NOMO-1 treated with DMSO at 0.1 percent for 48 hours (cell line): ENCODE results near the gene TAS2R40.

ENCODE experiments used
- DNase-seq: peaks from one replicate; lab custom pipeline; 2025; ENCODE audit not compliant: unreplicated experiment; lab: John Stamatoyannopoulos, UW

Gene TAS2R40

GRCh38 chr7:143223784-143224183 lies 1.9 kb downstream of the TAS2R40 start:
- no peak for DNase-seq

- DNase-seq, result no peak
These were observed 3.2 kb downstream of the TAS2R40 start for GRCh38 chr7:143225047-143225446.

- no peak for DNase-seq
These were observed 6.0 kb downstream of the TAS2R40 start for GRCh38 chr7:143227806-143228205.

DNA sequence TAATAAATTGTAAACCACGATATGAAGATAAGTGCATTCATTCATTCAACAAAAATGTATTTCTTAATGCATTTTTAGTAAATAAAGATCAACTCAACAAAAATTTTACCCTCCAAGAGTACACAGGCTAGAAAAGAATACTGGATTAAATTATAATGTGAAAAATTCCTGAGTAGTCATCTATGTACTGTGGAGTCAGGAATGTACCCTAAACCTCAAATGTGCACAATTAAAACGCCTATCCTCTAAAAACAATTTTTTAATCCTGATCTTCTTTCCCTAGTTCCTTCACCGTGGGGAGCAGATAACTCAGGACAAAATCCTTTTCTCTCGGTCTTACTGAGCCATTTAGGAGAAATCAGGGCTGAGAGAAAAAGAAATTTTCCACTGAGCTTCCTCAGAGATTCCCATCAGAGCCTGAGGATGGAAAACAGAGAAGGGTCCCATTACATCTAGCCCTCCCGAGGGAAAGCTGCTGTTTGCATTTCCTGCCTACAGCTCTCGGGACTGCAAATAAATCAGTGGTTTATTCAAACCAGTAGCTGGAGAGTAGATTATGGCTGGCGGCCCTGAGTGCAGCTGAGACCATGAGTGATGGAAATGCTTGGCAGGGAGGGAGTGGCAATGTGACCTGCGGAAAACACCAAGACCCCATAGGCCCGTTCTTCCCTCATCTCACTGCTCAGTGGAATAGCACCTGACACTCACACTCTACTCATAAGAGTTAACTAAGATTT lies 7.4 kb downstream of the TAS2R40 start:
- no peak for DNase-seq

- DNase-seq, result no peak
These were observed 9.0 kb downstream of the TAS2R40 start for GRCh38 chr7:143230602-143231457.

DNA sequence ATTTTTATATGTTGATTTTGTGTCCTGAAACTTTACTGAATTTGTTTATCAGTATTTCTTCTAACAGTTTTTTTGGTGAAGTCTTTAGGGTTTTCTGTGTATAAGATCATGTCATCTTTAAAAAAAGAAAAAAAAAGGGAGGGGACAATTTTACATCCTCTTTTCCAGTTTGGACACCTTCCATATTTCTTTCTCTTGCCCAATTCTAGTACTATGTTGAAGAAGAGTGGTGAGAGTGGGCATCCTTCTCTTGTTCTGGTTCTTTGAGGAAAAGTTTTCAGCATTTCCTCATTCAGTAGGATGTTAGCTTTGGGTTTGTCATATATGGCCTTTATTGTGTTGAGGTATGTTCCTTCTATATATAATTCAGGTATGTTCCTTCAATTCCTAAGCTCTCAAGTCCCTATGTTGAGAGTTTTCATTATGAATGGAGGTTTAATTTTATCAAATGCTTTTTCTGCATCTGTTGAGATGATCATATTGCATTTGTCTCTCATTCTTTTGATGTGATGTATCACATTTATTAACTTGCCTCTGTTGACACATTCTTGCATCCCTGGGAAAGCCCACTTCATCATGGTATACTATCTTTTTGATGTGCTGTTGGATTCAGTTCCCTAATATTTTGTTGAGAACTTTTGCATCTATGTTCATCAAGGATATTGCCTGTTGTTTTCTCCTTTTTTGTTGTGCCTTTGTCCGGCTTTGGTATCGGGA lies 12.1 kb downstream of the TAS2R40 start:
- no peak for DNase-seq

GRCh38 chr7:143234533-143234875 lies 12.7 kb downstream of the TAS2R40 start:
- no peak for DNase-seq

GRCh38 chr7:143235561-143235960 lies 13.7 kb downstream of the TAS2R40 start:
- no peak for DNase-seq

GRCh38 chr7:143236408-143236990 lies 14.7 kb downstream of the TAS2R40 start:
- DNase-seq, result no peak

DNA sequence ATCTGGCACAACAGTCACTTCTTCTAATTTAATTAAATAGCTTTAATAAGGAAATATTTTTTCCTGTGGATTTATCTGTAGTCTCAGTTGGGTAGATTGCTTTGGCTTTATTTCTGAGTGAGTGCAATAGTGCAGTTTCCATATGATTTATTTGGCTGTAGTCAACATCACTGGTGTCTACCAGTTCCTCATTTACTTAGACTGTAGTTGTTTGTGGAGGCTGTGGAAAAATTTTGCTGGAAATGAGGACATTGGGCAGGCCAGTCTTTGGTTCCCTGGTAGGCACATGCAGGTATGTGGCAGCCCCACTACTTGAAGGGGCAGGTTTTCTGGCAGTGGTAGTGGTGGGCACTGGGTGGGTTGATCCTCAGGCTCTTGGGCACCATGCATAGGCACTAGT lies 15.5 kb downstream of the TAS2R40 start:
- DNase-seq, result peak; percentile 18

- DNase-seq, result no peak
These were observed 16.6 kb downstream of the TAS2R40 start for GRCh38 chr7:143238289-143238980.

DNA sequence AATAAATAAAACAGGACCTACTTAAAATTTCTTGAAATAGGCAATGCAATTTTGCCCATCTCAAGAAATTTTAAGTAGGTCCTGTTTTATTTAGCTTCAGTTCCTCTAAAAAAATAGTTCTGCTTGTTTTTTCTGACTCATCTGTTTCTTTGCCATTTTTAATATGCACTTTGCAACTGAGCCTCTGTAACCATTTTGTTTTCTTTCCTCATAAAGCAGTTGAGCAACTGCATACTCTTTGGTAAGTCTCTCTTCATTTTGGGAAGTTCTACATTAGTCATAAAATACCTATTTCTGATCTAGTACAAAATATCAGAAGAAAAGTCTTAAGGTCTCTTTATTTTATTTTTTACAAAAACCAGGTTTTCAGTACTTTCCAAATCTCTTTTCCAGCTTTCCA lies 18.0 kb downstream of the TAS2R40 start:
- peak; percentile 82 for DNase-seq

DNA sequence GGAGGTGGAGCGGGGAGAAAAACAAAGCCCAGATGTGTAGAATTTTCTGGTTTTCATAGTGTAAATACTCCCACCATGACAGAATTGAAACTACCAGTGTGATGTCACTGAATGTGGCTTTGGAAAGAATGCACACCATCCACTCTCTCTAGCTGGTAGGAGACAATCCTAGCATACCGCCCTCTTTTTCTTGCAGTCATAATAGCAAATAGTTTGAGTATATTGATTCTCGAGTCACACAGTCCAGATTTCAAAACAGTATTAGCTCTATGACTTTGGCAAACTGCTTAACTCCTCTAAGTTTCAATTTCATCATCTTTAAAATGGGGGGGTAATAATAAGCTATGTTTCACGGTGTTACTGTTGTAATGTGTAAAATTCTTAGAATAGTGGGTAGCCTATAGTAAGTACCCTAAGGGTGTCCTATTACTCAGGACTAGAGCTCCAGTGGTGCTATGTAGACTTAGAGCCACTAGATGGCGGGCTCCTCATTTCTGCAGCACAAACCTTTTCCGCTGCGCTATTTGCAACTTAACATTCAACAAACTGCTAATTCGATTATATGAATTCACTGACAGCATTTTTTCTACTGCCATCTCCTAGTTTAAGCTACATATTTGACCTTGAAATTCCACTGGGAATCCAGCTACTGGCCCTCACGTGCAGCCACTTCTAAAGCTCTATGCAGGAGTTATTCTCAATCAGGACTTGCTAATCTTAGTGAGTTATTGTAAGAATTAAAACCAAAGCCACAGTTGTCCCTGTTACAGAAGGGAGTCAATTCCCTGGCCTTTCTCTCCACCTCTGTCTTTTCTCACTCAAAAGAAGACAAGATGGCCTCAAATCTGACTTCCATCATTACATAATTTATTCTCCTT lies 18.7 kb downstream of the TAS2R40 start:
- DNase-seq, result peak; percentile 70

GRCh38 chr7:143242306-143242705 lies 20.5 kb downstream of the TAS2R40 start:
- no peak for DNase-seq

- no peak for DNase-seq
These were observed 21.3 kb downstream of the TAS2R40 start for GRCh38 chr7:143243111-143243510.

DNA sequence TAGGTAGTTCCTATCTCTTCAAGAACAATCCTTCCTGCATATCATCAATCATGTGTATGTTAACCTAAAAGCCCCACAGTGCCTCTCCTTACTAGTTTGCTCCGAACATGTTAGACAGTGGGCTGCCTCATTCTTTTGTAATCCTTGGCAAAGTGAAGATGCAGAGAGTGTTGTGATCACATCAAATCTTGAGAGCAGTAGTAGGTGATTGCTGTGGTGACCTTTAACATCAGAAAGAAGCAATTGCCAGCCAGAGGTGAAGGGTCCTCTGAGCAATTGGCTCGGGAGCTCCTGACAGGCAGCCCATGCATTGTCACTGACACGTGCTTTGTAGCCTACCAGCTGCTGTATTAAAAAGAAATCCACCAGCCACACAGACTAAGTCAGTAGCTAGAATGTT lies 21.8 kb downstream of the TAS2R40 start:
- no peak for DNase-seq

DNA sequence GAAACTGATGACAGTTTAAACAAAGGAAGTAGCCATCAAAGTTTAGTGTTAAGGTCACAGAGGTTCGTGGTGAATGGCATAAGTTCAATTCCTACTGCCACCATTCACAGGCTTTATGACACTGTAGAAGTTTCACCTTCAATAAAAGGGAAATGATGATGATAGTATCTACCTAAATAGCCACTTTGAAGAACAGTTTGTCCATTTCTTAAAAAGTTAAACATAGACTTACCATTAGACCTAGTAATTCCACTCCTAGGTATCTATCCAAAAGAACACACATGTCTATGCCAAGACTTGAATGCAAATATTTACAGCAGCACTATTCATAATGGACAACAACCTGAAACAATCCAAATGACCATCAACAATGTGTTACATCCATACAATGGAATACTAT lies 22.5 kb downstream of the TAS2R40 start:
- no peak for DNase-seq

- DNase-seq, result peak; percentile 70
These were observed 23.3 kb downstream of the TAS2R40 start for GRCh38 chr7:143245123-143245522.

DNA sequence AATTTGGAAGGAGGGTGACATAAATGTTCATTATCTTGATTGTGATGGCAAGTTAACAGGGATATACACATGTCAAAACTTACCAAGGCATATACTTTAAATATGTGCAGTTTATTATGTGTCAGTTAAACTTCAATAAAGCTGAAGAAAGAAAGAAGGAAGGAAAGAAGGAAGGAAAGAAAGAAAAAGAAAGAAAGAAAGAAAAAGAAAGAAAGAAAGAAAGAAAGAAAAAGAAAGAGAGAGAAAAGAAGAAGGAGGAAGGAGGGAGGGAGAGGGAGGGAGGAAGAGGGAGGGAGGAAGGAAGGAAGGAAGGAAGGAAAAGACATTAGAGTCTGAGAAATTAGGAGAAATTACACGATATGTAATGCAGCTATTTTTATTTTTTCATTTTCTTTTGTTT lies 25.5 kb downstream of the TAS2R40 start:
- DNase-seq, result no peak
